Endothelial cell (in vitro differentiated cells): ENCODE measurements around the gene TTC23L. TPM values are rescaled to one million over a fixed set of nuclear protein-coding genes. Genes with fewer than 3 reads are reported as not detected.

Experiments used
- DNase-seq: peaks from one replicate; pipeline ENCODE4 v3.0.0; 2021; ENCODE audit warnings: low spot score
- H3K27ac Mint-ChIP-seq: one replicate; pipeline ENCODE4 v1.8.0; 2021; ENCODE audit warnings: mixed read lengths, inconsistent platforms; ENCODE audit not compliant: unreplicated experiment
- H3K27me3 Mint-ChIP-seq: one replicate; pipeline ENCODE4 v1.8.0; 2021; ENCODE audit warnings: mild to moderate bottlenecking, moderate library complexity, mixed read lengths, inconsistent platforms; ENCODE audit not compliant: unreplicated experiment
- H3K36me3 Mint-ChIP-seq: one replicate; pipeline ENCODE4 v1.8.0; 2021; ENCODE audit warnings: mild to moderate bottlenecking, low read depth, mixed read lengths, inconsistent platforms; ENCODE audit not compliant: unreplicated experiment
- H3K4me1 Mint-ChIP-seq: one replicate; pipeline ENCODE4 v1.8.0; 2021; ENCODE audit warnings: mild to moderate bottlenecking, mixed read lengths, inconsistent platforms; ENCODE audit not compliant: unreplicated experiment
- H3K4me3 Mint-ChIP-seq: one replicate; pipeline ENCODE4 v1.8.0; 2021; ENCODE audit warnings: mild to moderate bottlenecking, mixed read lengths, inconsistent platforms; ENCODE audit not compliant: unreplicated experiment
- H3K9me3 Mint-ChIP-seq: one replicate; pipeline ENCODE4 v1.8.0; 2021; ENCODE audit warnings: mixed read lengths, inconsistent platforms; ENCODE audit not compliant: unreplicated experiment
- CTCF ChIP-seq: fragments of 200-600 bp; sonication (generic); IDR thresholded peaks from one replicate; pipeline ENCODE4 v1.5.0; 2021; ENCODE audit warnings: antibody characterized with exemption; ENCODE audit not compliant: unreplicated experiment
- long read RNA-seq: library from polyadenylated mRNA; unstranded; transcript quantifications from one replicate; pipeline ENCODE4 v2.0.0, GENCODE V29; 2020; ENCODE audit not compliant: unreplicated experiment
- total RNA-seq: library from RNA; stranded (reverse); fragmentation: NEBNext Ultra II Directional; extraction: Animal tissue kit (Norgen Biotek cat#: 25700); gene quantifications from one replicate; pipeline ENCODE4 v1.2.1, GENCODE V29; 2021; ENCODE audit not compliant: unreplicated experiment

Gene TTC23L
- 0.26 TPM for total RNA-seq
- long read RNA-seq = 0 reads

GRCh38 chr5:34838785-34839714, at the start of gene TTC23L:
Gene TTC23L (plus strand): TSS chr5:34839164. CDS start chr5:34840672, 1,508 bp downstream.
- TF ChIP-seq CTCF = no peak
- peak within 1 kb of the TSS; percentile 79 for H3K27ac Mint-ChIP-seq
- H3K27me3 Mint-ChIP-seq = peaks cover 3% of the 10 kb centered on the region
- H3K4me3 Mint-ChIP-seq = peak within 1 kb of the TSS; percentile 90
- peaks cover 5% of the 10 kb centered on the region for H3K36me3 Mint-ChIP-seq
- peak; percentile 90 for DNase-seq
- no peaks in the 10 kb centered on the region for H3K9me3 Mint-ChIP-seq
- H3K4me1 Mint-ChIP-seq = peaks cover 5% of the 10 kb centered on the region

GRCh38 chr5:34789639-34790038, 49.3 kb upstream of the TTC23L start:
- no peak for DNase-seq
- Mint-ChIP-seq H3K27me3 (no peaks in the 10 kb centered on the region), H3K4me3 (no peak overlapping the region), H3K27ac (no peak overlapping the region), H3K4me1 (no peaks in the 10 kb centered on the region), H3K36me3 (peaks cover 26% of the 10 kb centered on the region), H3K9me3 (no peaks in the 10 kb centered on the region)
- TF ChIP-seq CTCF = no peak

- H3K4me1 Mint-ChIP-seq = no peaks in the 10 kb centered on the region
- H3K27ac Mint-ChIP-seq = peak overlapping the region; percentile 31
- H3K36me3 Mint-ChIP-seq = peaks cover 24% of the 10 kb centered on the region
- H3K9me3 Mint-ChIP-seq = no peaks in the 10 kb centered on the region
- H3K4me3 Mint-ChIP-seq = no peak overlapping the region
- DNase-seq = no peak
- no peak for TF ChIP-seq CTCF
- no peaks in the 10 kb centered on the region for H3K27me3 Mint-ChIP-seq
Observed at GRCh38 chr5:34790069-34790468, 48.9 kb upstream of the TTC23L start.

- TF ChIP-seq CTCF = no peak
- Mint-ChIP-seq H3K36me3 (peaks cover 10% of the 10 kb centered on the region), H3K27ac (no peak overlapping the region), H3K9me3 (no peaks in the 10 kb centered on the region), H3K4me3 (no peak overlapping the region), H3K27me3 (no peaks in the 10 kb centered on the region), H3K4me1 (no peaks in the 10 kb centered on the region)
- no peak for DNase-seq
Observed at GRCh38 chr5:34791761-34792244, 47.2 kb upstream of the TTC23L start.
